GM23248 (cell line): ENCODE data around the gene GMEB2.

Experiments used
- EZH2 ChIP-seq: fragments of 200-600 bp; sonication (generic); IDR thresholded peaks from 2 replicates; pipeline ENCODE4 v1.6.1; 2018; ENCODE audit warnings: antibody characterized with exemption, mild to moderate bottlenecking; ENCODE audit not compliant: insufficient read depth, poor library complexity, severe bottlenecking
- EZH2phosphoT487 ChIP-seq: fragments of 200-600 bp; sonication (generic); IDR thresholded peaks from 2 replicates; pipeline ENCODE4 v1.6.1; 2018; ENCODE audit warnings: antibody characterized with exemption, moderate library complexity, mild to moderate bottlenecking, low read depth; ENCODE audit not compliant: insufficient read depth

GRCh38 chr20:63554361-63555278 lies 72.3 kb downstream of the GMEB2 start:
- TF ChIP-seq EZH2phosphoT487, result no peak
- TF ChIP-seq EZH2, result no peak
